GM19395 (cell line): ENCODE measurements around the gene YY1.
A peak's percentile ranks its signal among the peaks of the same experiment; 100 is the strongest.
"Not testable (repeated sequence)": the region's sequence is repeated elsewhere in the genome, so short reads cannot be mapped to it uniquely, and the experiment has no call there.

ENCODE experiments used
- ATAC-seq: cut with Tn5 transposase; IDR thresholded peaks from one replicate; pipeline ENCODE4 v1.9.1; 2021; ENCODE audit warnings: mild to moderate bottlenecking, moderate library complexity; ENCODE audit not compliant: unreplicated experiment

YY1 gene

GRCh38 chr14:100238419-100239210 lies at the start of gene YY1:
TSS of gene YY1 (plus strand) at chr14:100239144. CDS start at chr14:100239245, 101 bp downstream.
- ATAC-seq = peak; percentile 77

DNA sequence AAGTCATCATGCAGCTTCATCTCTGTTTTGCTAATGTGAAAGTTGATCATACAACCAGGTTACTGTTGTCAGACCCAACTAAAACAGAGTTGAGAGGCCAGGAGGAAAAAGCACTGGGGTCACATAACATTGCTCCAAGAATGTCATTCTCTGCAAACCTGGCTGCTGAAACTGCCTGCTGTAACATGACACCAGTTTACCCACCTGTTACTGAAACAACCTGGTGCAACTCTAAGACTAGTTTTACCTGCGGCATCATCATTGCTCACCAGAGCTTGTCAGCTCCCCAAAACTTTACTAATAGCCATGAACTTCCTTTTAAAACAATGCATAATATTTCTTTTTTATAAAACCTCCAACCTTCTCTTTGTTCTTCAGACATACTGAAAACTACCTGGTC lies 48.8 kb upstream of the YY1 start:
- ATAC-seq = no peak

- no peak for ATAC-seq
Observed at GRCh38 chr14:100191584-100192249, 47.2 kb upstream of the YY1 start.

DNA sequence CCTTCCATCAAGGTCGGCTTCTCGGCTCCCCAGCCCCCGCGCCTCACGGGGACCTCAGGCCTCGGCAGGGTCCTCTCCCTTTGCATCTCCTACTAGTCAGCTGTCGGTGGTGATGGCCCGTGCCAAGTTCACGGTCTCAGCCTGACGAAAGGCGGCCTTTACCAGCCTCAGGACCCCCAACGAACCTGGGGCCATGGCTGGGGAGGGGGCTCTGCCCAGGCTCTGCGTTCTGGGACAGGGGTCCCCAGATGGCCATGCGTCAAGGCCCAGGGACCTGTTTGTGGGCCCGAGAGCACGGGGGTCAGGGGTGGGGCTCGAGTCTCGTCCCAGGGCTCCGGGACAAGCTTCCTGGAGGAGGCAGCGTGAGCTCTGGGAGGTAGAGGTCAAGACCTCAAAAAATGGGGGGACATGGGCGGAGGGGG lies 46.7 kb upstream of the YY1 start:
- ATAC-seq = no peak

- ATAC-seq = peak; percentile 99
Observed at GRCh38 chr14:100192672-100193416, 46.1 kb upstream of the YY1 start.

DNA sequence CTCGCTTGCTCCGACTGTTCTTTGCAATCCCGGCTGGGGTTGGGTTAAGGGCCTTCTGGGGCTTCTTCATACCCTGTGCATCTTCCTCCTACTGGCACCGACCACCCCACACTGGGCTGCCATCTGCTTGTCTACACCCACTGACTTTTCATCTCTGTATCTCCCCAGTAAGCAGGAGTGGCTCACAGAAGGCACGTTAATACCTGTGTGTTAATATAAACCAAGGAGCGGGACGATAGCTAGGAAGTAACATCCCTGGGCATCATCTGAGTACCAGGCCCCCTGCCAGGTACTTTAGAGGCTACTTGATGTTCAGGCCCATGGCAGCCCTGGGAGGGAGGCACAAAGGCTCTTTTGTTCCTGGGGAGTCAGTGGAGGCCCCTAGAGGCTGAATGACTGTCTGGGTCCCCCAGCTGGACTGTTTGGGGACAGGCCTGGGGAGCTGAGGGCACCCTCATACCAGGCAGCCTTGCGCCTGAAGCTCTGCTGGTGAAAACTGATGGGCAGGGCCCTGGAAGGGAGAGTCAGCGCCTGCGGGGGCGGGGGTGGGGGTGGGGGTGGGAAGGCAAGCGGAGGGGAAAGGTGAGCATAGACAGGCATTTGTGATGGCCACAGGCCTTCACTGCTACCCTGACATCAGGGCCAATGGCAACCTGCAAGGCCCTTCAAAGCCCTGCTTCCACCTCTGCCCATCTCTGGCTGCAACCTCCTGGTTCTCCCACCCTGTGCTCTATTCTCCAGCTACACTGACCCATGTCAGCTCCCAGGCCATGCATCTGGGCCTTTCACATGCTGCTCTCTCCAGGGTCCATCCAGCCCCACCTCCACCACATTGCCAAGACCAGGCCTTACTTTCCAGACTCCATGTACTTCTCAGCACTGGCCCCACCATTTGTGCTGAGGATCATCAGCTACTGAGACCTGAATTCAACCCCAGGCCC lies 45.3 kb upstream of the YY1 start:
- ATAC-seq = no peak

DNA sequence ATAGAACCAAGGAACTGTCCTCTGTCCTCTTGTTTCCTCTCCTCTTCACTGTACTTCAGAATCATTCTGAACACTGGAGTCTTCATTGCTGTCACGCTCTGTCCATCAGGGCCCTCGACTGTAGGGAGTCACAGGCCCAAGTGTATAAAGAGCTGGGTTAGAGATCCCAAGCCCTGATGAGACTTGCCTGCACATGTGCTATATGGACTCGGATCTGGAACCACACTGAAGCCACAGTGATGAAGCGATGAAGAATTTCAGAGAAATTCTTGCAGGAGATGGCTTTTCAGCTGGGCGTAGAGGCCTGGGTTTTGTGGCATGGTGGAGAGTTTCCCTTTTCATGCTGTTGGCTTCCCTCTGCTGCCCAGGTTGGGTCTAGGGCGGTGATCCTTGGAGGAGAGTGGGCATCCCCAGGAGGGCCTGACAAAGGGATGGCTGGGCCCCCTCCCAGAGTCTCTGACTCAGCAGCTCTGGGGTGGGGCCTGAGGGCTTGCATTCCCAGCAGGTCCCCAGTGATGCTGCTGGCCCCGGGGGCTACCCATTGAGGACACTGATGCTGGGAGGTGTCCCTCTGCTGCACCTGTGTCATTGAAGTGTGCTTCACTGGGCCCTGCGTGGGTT lies 39.6 kb upstream of the YY1 start:
- no peak for ATAC-seq

- ATAC-seq = no peak
Observed at GRCh38 chr14:100200311-100200710, 38.6 kb upstream of the YY1 start.

DNA sequence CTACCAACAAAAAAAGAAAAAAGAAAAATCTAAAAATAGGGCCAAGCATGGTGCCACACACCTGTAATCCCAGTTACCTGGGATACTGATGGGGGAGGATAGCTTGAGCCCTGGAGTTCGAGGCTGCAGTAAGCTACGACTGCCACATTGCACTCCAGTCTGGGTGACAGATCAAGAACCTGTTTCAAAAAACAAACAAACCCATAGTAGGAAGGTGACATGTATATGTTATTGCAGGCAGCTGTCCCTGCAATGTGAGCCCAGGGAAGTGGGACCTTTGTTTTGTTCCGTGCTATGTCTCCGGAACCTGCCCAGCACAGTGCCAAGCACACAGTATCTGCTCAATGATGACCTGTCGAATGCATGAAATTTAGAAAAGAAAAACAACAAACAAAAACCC lies 37.2 kb upstream of the YY1 start:
- no peak for ATAC-seq

DNA sequence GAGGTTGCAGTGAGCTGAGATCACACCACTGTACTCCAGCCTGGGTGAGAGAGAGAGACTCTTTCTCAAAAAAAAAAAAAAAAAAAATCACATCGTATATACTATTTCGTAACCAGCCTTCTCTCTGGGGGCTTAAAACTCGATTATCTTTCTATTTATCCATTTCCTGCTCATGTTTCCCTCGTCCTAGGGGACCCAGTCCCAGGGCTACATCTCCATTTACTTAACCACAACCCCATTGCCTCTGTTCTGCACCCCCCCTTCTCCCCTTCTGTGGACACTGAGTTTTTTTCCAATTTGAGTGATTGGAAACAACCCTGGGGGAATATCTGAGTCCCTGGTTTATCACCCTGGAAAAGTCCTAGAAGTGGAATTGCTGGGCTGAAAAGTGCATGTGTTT lies 36.2 kb upstream of the YY1 start:
- no peak for ATAC-seq

- ATAC-seq = no peak
Observed at GRCh38 chr14:100203146-100203545, 35.8 kb upstream of the YY1 start.

DNA sequence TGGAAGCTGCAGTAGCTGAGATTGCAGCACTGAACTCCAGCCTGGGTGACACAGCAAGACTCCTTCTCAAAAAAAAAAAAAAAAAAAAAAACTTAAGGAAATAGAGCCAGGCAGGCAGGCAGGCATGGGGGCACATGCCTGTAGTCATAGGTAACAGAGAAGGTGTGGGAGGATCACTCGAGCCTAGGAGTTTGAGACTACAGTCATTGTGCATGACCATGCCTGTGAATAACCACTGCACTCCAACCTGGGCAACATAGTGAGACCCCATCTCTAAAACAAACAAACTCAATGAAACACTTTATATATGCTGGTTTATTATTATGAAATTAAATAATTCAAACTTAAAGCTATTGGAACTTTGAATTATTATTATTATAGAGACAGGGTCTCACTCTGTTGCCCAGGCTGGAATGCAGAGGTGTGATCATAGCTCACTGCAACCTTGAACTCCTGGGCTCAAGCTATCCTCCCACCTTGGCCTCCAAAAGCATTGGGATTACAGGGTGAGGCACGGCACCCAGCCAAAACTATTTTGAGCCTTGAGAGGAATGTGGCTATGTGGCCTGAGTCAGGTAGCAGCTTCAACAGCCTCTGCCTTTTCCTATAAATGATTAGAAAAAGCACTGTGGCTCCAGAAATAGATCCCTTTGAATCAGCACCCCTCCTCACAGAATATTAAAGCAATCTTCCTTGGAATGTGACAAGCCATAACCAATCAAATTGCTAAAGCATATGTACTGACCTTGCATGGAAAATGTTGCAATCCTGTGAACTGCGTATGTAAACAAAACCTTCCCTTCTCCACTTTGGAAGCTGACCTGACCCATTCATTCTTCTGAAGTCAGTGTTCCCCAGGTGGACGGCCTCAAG lies 34.7 kb upstream of the YY1 start:
- no peak for ATAC-seq

- ATAC-seq = not testable (repeated sequence)
Observed at GRCh38 chr14:100204835-100205167, 34.1 kb upstream of the YY1 start.

GRCh38 chr14:100207588-100207987 lies 31.4 kb upstream of the YY1 start:
- ATAC-seq = not testable (repeated sequence)

- ATAC-seq = not testable (repeated sequence)
Observed at GRCh38 chr14:100208136-100208535, 30.8 kb upstream of the YY1 start.

GRCh38 chr14:100211366-100211765 lies 27.6 kb upstream of the YY1 start:
- no peak for ATAC-seq

GRCh38 chr14:100211893-100212292 lies 27.1 kb upstream of the YY1 start:
- no peak for ATAC-seq

GRCh38 chr14:100212476-100213333 lies 26.2 kb upstream of the YY1 start:
- no peak for ATAC-seq
